Heart right ventricle (tissue), 16 donors: ENCODE measurements around the gene PTPRD. TPM values are rescaled to one million over a fixed set of nuclear protein-coding genes. Genes with fewer than 3 reads are reported as not detected.

Experiments used
- ATAC-seq, 8 donors: fragments of 200-7000 bp; cut with Tn5 transposase; one replicate each; pipeline ENCODE4 v1.9.1; 2020; ENCODE audit warnings: mild to moderate bottlenecking in 8 of 8, moderate library complexity in 8 of 8, moderate number of reproducible peaks in 1 of 8
- DNase-seq, 2 donors: peaks; one replicate each; pipeline ENCODE4 v3.0.0-alpha.2; 2020
- H3K27ac ChIP-seq, 10 donors: fragments of 200-600 bp; sonication (generic) in 2 of 10; one replicate each; pipeline versions ENCODE4 v1.5.0 to v1.8.0; 2020 to 2022; ENCODE audit warnings: mild to moderate bottlenecking in 3 of 10
- H3K27me3 ChIP-seq, 7 donors: fragments of 200-600 bp; one replicate each; pipeline ENCODE4 v1.8.0; 2021 to 2022; ENCODE audit warnings: mild to moderate bottlenecking in 2 of 7
- H3K36me3 ChIP-seq, 9 donors: fragments of 200-600 bp; sonication (generic) in 1 of 9; one replicate each; pipeline versions ENCODE4 v1.5.0 to v1.8.0; 2020 to 2022; ENCODE audit warnings: mild to moderate bottlenecking in 2 of 9
- H3K4me1 ChIP-seq, 9 donors: fragments of 200-600 bp; sonication (generic) in 1 of 9; one replicate each; pipeline versions ENCODE4 v1.5.0 to v1.8.0; 2020 to 2022; ENCODE audit warnings: mild to moderate bottlenecking in 4 of 9
- H3K4me3 ChIP-seq, 10 donors: fragments of 200-600 bp; sonication (generic) in 2 of 10; one replicate each; pipeline versions ENCODE4 v1.5.0 to v1.8.0; 2020 to 2022; ENCODE audit warnings: mild to moderate bottlenecking in 7 of 10, moderate library complexity in 2 of 10
- H3K9me3 ChIP-seq, 11 donors: fragments of 200-600 bp in 10 of 11; sonication (generic) in 2 of 11; one replicate each; pipeline versions ENCODE4 v1.5.0 to v1.8.0; 2013 to 2022; ENCODE audit warnings: mild to moderate bottlenecking in 2 of 11, control low read depth in 1 of 11, moderate library complexity in 1 of 11
- WGBS, 2 donors: extraction: QIAGEN DNeasy Blood & Tissue Kit; methylation state at CpG; one replicate each; pipeline ENCODE4 v1.1.7; 2013; ENCODE audit warnings: inconsistent platforms in 1 of 2; 5-methylcytosine and 5-hydroxymethylcytosine counted together
- intact Hi-C, 10 donors: fragments of 100-400 bp; cut with DNase I; formaldehyde crosslinking; loops; one replicate each; pipeline versions ENCODE4 v1.11.1 to v1.14.2; 2022
- polyA plus RNA-seq, 2 donors: library from polyadenylated mRNA; stranded (reverse); fragments of 200-250 nt; gene quantifications; one replicate each; pipeline ENCODE4 v1.2.3, GENCODE V29; 2013
- total RNA-seq, 10 donors: library from RNA; stranded (reverse); fragmentation: NEBNext Ultra II Directional in 3 of 10; extraction: Animal tissue kit (Norgen Biotek cat#: 25700) in 3 of 10; gene quantifications; one replicate each; pipeline versions ENCODE4 v1.2.1 to v1.2.4, GENCODE V29; 2021 to 2023
- TF ChIP-seq, protein P1 (sequence below), 9 donors: fragments of 200-600 bp; sonication (generic) in 2 of 9; IDR thresholded peaks; one replicate each; pipeline versions ENCODE4 v1.5.0 to v1.8.0; 2021 to 2022; ENCODE audit warnings: antibody characterized with exemption in 9 of 9, mild to moderate bottlenecking in 5 of 9, moderate library complexity in 1 of 9
- donor health status: Arrhythmogenic right ventricular cardiomyopathy.
- donor health status: ischemic (EF 13 %, LVEDD 7.1; RV severe dilation, severe dysfunction).
- donor health status: healthy with polysubstance abuse.
- donor health status: DM: no; HTN: yes; CAD: no.
- donor health status: DM: no; HTN: no; CAD: no.
- donor health status: ischemic (EF 25% LVEDD 6.9; RV normal size, moderate dysfunction).
- donor health status: ischemic (EF 25% LVEDD 5.7; RV mildly dilated, moderate dysfunction).
- donor health status: healthy.
- donor health status: DM: yes; HTN: yes; CAD: no.
- donor health status: Ischemic cardiomyopathy.
- donor health status: ischemic (EF 35%, LVEDD 5.7; RV mildly dilated, moderate dysfunction).
- donor health status: nonischemic (EF 11% LVEDD 7.7; RV severe dilation, severe dysfunction).
- donor health status: DM: yes; HTN: yes; CAD: no.
- donor health status: PGD.
- donor health status: ischemic (EF 29% LVEDD 5.4; RV normal size, mild dysfunction).
- donor health status: nonischemic (EF 23%, LVEDD 6.1; RV moderate dilation, normal function).

PTPRD gene
- total and polyA plus RNA-seq, 12 donors, result 1.4 to 25.2 (median 13.0) TPM

DNA sequence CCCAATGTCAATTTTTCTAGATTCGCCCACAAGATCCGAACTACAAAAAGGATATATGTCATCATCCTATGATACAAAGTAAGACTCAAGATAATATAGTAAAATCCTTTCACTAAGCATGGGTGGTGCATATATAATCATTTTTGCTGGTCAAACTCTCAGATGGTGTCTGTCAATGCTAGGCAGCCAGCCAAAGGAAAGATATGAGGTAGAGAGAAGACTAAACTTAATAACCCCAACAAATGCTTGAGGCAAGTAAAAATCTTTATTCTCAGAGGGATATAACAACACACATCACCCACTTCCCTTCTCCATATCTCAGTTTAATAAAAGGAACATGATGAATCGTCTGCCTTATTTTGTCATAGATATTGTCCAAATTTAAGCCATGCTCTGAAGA, 1972.0 kb downstream of the PTPRD start:
- TF ChIP-seq, protein P1, sequence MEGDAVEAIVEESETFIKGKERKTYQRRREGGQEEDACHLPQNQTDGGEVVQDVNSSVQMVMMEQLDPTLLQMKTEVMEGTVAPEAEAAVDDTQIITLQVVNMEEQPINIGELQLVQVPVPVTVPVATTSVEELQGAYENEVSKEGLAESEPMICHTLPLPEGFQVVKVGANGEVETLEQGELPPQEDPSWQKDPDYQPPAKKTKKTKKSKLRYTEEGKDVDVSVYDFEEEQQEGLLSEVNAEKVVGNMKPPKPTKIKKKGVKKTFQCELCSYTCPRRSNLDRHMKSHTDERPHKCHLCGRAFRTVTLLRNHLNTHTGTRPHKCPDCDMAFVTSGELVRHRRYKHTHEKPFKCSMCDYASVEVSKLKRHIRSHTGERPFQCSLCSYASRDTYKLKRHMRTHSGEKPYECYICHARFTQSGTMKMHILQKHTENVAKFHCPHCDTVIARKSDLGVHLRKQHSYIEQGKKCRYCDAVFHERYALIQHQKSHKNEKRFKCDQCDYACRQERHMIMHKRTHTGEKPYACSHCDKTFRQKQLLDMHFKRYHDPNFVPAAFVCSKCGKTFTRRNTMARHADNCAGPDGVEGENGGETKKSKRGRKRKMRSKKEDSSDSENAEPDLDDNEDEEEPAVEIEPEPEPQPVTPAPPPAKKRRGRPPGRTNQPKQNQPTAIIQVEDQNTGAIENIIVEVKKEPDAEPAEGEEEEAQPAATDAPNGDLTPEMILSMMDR (IDR thresholded peaks at IDR 0.05), result no peak
- H3K36me3 ChIP-seq, result no peaks in the 10 kb centered on the region
- DNase-seq (no peak), ATAC-seq (no peak)
- H3K27ac ChIP-seq, result no peak overlapping the region
- H3K9me3 ChIP-seq, result no peaks in the 10 kb centered on the region
- intact Hi-C loops, result no loop called here
- H3K27me3 ChIP-seq, result no peaks in the 10 kb centered on the region
- no peaks in the 10 kb centered on the region for H3K4me1 ChIP-seq
- no peak overlapping the region for H3K4me3 ChIP-seq
- WGBS, 2 donors, result 68 to 70% methylated on average over 3 of the region's 3 CpGs

DNA sequence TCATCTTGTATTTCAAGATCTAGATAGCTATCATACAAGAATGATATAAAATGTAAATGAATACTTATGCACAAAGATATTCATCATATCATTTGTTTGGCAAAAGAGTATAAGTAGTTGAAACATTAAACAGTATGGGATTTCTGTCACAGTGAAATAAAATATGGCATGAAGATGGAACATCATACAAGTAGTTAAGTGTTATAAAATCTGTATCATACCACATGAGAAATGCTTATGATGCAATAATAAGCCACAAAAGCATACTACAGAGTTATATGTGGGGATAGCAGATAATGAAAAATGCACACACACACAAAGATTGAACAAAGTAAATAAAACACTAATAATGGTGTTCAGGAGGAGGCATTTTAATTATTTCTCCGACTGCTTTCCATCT, 1975.2 kb downstream of the PTPRD start:
- no peaks in the 10 kb centered on the region for H3K36me3 ChIP-seq
- no peaks in the 10 kb centered on the region for H3K4me1 ChIP-seq
- TF ChIP-seq, protein P1 (IDR thresholded peaks at IDR 0.05), result no peak
- WGBS, 2 donors, result 86 to 94% methylated on average over 1 of the region's 1 CpG
- no peaks in the 10 kb centered on the region for H3K9me3 ChIP-seq
- no peak overlapping the region for H3K27ac ChIP-seq
- intact Hi-C loops, result no loop called here
- no peak overlapping the region for H3K4me3 ChIP-seq
- ATAC-seq, result no peak
- no peak for DNase-seq
- no peaks in the 10 kb centered on the region for H3K27me3 ChIP-seq

DNA sequence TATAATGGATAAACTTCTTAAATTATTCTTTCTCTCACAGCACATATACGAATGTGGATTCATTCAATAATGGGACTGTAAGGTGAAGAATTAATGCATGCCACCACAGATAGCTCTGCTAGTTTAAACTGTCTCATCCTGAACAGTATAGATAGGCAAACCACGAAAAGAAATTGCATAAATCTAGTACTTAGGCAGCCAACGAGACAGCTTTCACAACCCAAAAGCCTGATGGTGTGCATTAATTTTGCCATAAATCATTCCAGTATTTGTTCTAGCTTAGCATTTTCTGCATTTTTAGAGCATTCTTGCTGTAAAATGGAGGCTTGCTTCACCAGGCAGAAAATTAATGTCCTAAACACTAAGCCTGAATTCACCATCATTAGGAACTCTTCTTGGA, 1979.0 kb downstream of the PTPRD start:
- TF ChIP-seq, protein P1 (IDR thresholded peaks at IDR 0.05), result no peak
- 81 to 85% methylated on average over 3 of the region's 3 CpGs for WGBS, 2 donors
- DNase-seq, result no peak
- Histone ChIP-seq H3K4me3 (no peak overlapping the region), H3K4me1 (peaks cover 0 to 5% (median 0%) of the 10 kb centered on the region in 9 donors), H3K27ac (no peak overlapping the region), H3K9me3 (no peaks in the 10 kb centered on the region), H3K27me3 (no peaks in the 10 kb centered on the region), H3K36me3 (no peaks in the 10 kb centered on the region)
- ATAC-seq, result no peak
- intact Hi-C loops, result no loop called here

DNA sequence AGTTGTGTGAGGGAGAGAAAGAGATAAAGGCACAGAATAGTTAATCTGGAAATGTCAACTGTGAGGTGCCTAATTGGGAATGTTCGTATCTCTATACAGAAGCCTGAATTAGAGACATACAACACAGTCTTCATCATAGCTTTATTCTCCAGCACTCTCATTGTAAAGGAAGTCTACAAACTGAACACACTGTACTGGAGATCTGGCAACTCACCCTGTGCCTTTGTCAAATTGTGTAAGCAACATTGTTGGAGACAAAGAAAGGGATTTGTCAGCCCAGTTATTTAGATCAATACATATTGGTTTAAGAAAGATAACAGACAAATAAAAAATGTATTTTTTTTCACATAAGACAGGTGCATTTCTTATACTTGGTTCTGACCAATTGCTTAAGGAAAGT, 1980.3 kb downstream of the PTPRD start:
- WGBS, 2 donors, result 65 to 67% methylated on average over 1 of the region's 1 CpG
- Histone ChIP-seq H3K27me3 (no peaks in the 10 kb centered on the region), H3K36me3 (no peaks in the 10 kb centered on the region), H3K9me3 (no peaks in the 10 kb centered on the region), H3K27ac (no peak overlapping the region), H3K4me1 (peaks cover 0 to 10% (median 0%) of the 10 kb centered on the region in 9 donors), H3K4me3 (no peak overlapping the region)
- intact Hi-C loops, result no loop called here
- ATAC-seq, result no peak
- TF ChIP-seq, protein P1 (IDR thresholded peaks at IDR 0.05), result no peak
- no peak for DNase-seq

DNA sequence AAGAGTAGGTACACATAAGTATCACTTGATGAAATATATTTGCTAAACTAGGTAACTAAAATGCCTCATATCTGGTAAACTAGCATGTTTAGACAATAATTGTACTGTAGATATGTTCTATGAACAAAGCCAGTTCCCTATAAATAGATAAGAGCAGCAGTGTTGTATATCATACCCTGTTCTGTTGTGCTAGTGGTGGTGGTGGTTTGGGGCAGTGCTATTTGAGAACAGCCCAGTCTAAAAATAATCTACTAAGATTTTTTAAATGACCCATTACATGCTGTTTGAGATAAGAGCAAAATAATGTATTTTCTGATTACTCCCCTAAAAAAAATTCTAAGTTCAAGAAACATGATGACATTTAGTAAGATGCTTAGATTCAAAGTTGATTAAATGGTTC, 1984.0 kb downstream of the PTPRD start:
- DNase-seq (no peak), ATAC-seq (peak in 2 of 8 donors; percentile 42 to 54)
- TF ChIP-seq, protein P1 (IDR thresholded peaks at IDR 0.05), result no peak
- intact Hi-C loops, result no loop called here
- Histone ChIP-seq H3K9me3 (no peaks in the 10 kb centered on the region), H3K4me1 (peaks cover 0 to 10% (median 0%) of the 10 kb centered on the region in 9 donors), H3K4me3 (no peak overlapping the region), H3K27me3 (no peaks in the 10 kb centered on the region), H3K27ac (no peak overlapping the region), H3K36me3 (no peaks in the 10 kb centered on the region)
